K562 (cell line): ENCODE results near the gene TMEM174. TPM values are rescaled to one million over a fixed set of nuclear protein-coding genes. Genes with fewer than 3 reads are reported as not detected.

Source experiments
- ATAC-seq: fragments of 200-7000 bp; cut with Tn5 transposase; 3 replicates; pipeline ENCODE4 v1.9.1; 2020; ENCODE audit warnings: moderate library complexity
- BruUV-seq: library from RNA; stranded (reverse); fragments of 400-500 nt; replicated peaks from 2 replicates; lab custom pipeline; 2021; lab: Mats Ljungman, UMichigan
- CTCF ChIA-PET: fragments of 300-600 bp; formaldehyde crosslinking; extraction: SDS; loops from one replicate; lab custom pipeline; 2021; ENCODE audit warnings: low intra/inter-chr PET ratio; lab: Yijun Ruan, JAX
- POLR2A ChIA-PET: fragments of 300-600, 350-650 bp; sonication (Branson Sonifier 250); formaldehyde crosslinking; extraction: SDS; loops from one replicate; lab custom pipeline; 2021; ENCODE audit warnings: antibody characterized with exemption, inconsistent platforms; lab: Yijun Ruan, JAX
- DNase-seq, 4 experiments: peaks; one replicate each; pipeline versions ENCODE4 v3.0.0 to v3.0.0-alpha.2; 2011 to 2018; ENCODE audit warnings: low spot score in 3 of 4, mixed read lengths in 3 of 4; ENCODE audit errors: extremely low read depth in 1 of 4
- FAIRE-seq: peaks from 2 replicates; lab custom pipeline; 2011; peaks lifted over from hg19 to GRCh38; lab: Jason Lieb, UNC
- H2AFZ ChIP-seq: 2 replicates; pipeline ENCODE4 v1.6.0; 2011; ENCODE audit warnings: low read depth, low read length, control low read depth, inconsistent platforms
- H3K27ac ChIP-seq: fragments of 200-600 bp; 3 replicates; pipeline ENCODE4 v1.8.0; 2011; ENCODE audit warnings: low read depth, mild to moderate bottlenecking, control low read depth, inconsistent platforms, low read length, moderate library complexity, mixed read lengths; ENCODE audit errors: extremely low read depth
- H3K27me3 ChIP-seq, 2 experiments: fragments of 300-600 bp in 1 of 2; 2 replicates in 1 of 2; 3 replicates in 1 of 2; pipeline versions ENCODE4 v1.6.0 to v1.8.0; 2011; ENCODE audit warnings: inconsistent platforms in 2 of 2, low read length in 2 of 2, mild to moderate bottlenecking in 1 of 2, mixed read lengths in 1 of 2, moderate library complexity in 1 of 2; ENCODE audit not compliant: control insufficient read depth in 2 of 2, insufficient read depth in 2 of 2
- H3K36me3 ChIP-seq: fragments of 300-600 bp; 3 replicates; pipeline ENCODE4 v1.8.0; 2011; ENCODE audit warnings: mild to moderate bottlenecking, low read length, inconsistent platforms; ENCODE audit not compliant: control insufficient read depth, insufficient read depth
- H3K4me1 ChIP-seq, 2 experiments: fragments of 200-600 bp in 1 of 2; replicated peaks in 1 of 2; 2 replicates in 1 of 2; 3 replicates in 1 of 2; pipeline versions ENCODE4 v1.5.1 to v1.8.0; 2011; ENCODE audit warnings: inconsistent platforms in 2 of 2, low read length in 2 of 2, mild to moderate bottlenecking in 1 of 2, mixed read lengths in 1 of 2, moderate library complexity in 1 of 2; ENCODE audit not compliant: control insufficient read depth in 2 of 2, insufficient read depth in 2 of 2
- H3K4me2 ChIP-seq: 2 replicates; pipeline ENCODE4 v1.6.1; 2011; ENCODE audit warnings: low read length, control low read depth, inconsistent platforms, mixed read lengths; ENCODE audit not compliant: insufficient read depth
- H3K4me3 ChIP-seq: fragments of 200-600 bp; sonication (generic), shearing (Covaris generic); 2 replicates; pipeline ENCODE4 v1.5.1; 2016; ENCODE audit warnings: control low read depth, inconsistent platforms
- H3K79me2 ChIP-seq: fragments of 200-600 bp; 3 replicates; pipeline ENCODE4 v1.8.0; 2011; ENCODE audit warnings: low read length, inconsistent platforms; ENCODE audit not compliant: control insufficient read depth, insufficient read depth
- H3K9ac ChIP-seq, 2 experiments: 2 replicates each; pipeline versions ENCODE4 v1.6.0 to v1.6.1; 2011; ENCODE audit warnings: low read depth in 2 of 2, low read length in 2 of 2, control low read depth in 1 of 2, inconsistent platforms in 1 of 2, mild to moderate bottlenecking in 1 of 2, mixed read lengths in 1 of 2; ENCODE audit not compliant: insufficient read depth in 1 of 2
- H3K9me1 ChIP-seq: one replicate; pipeline ENCODE4 v1.6.0; 2011; ENCODE audit warnings: inconsistent platforms, mild to moderate bottlenecking, low read length, moderate library complexity; ENCODE audit not compliant: control insufficient read depth, insufficient read depth
- H3K9me3 ChIP-seq: replicated peaks from 2 replicates; pipeline ENCODE4 v1.5.1; 2011; ENCODE audit warnings: low read depth, low read length, inconsistent platforms; ENCODE audit not compliant: control insufficient read depth, insufficient read depth
- H4K20me1 ChIP-seq: replicated peaks from 2 replicates; pipeline ENCODE4 v1.6.1; 2011; ENCODE audit warnings: low read length, inconsistent platforms, mixed read lengths; ENCODE audit not compliant: control insufficient read depth, insufficient read depth
- CEBPG ChIP-seq, 3 experiments: fragments of 200-800 bp in 1 of 3; sonication (Bioruptor generic) in 1 of 3; sonication (generic) in 1 of 3; formaldehyde crosslinking in 1 of 3; IDR thresholded peaks in 2 of 3; conservative IDR thresholded peaks in 1 of 3; 2 replicates each; pipeline versions ENCODE4 v1.6.1 to v1.8.0; 2016 to 2022; ENCODE audit warnings: missing compliant biosample characterization in 2 of 3, missing genetic modification characterization in 2 of 3, mild to moderate bottlenecking in 1 of 3, missing genetic modification reagents in 1 of 3
- SMC3 ChIP-seq: conservative IDR thresholded peaks from 2 replicates; pipeline ENCODE4 v1.6.1; 2011; ENCODE audit warnings: low read depth, low read length, improper control_type of control experiment; ENCODE audit not compliant: insufficient read depth
- ZNF121 ChIP-seq: sonication (generic); formaldehyde crosslinking; conservative IDR thresholded peaks from 2 replicates; pipeline ENCODE4 v1.8.0; 2022; ENCODE audit warnings: missing genetic modification reagents
- ZNF778 ChIP-seq: fragments of 450-650 bp; formaldehyde crosslinking; IDR thresholded peaks from 2 replicates; pipeline ENCODE4 v1.4.0; 2020; ENCODE audit warnings: mild to moderate bottlenecking, moderate library complexity
- WGBS: fragments of 100-300 bp; shearing (Covaris generic); methylation state at CpG from one replicate; pipeline ENCODE4 v1.1.6; 2016; ENCODE audit warnings: low coverage, mixed read lengths; ENCODE audit not compliant: insufficient coverage; ENCODE audit errors: missing lambda C conversion rate; 5-methylcytosine and 5-hydroxymethylcytosine counted together
- in situ Hi-C: fragments of 300-500 bp; cut with MboI; formaldehyde crosslinking; loops from 4 replicates; pipeline ENCODE4 v1.15.0; 2018; ENCODE audit warnings: inconsistent platforms, mixed read lengths
- intact Hi-C: fragments of 100-400 bp; cut with micrococcal nuclease; formaldehyde crosslinking; loops from 2 replicates; pipeline ENCODE4 v1.14.2; 2022
- polyA plus RNA-seq, 8 experiments: library from polyadenylated mRNA; depleted of rRNA in 4 of 8; stranded (reverse) in 5 of 8; unstranded in 3 of 8; fragments of >200 nt; fragmentation: Nextera tagmentation in 2 of 8; fragmentation: Illumina TruSeq in 1 of 8; extraction: Ambion mirVana in 2 of 8; extraction: Trizol in 1 of 8; gene quantifications; 2 replicates each; pipeline versions ENCODE4 v1.2.1 to v1.2.3, GENCODE V29; 2011 to 2014; ENCODE audit warnings: inconsistent platforms in 1 of 8, missing spikeins in 1 of 8
- total RNA-seq, 7 experiments: library from RNA; depleted of rRNA in 6 of 7; stranded (reverse); fragments of >200 nt in 6 of 7; fragmentation: Illumina TruSeq in 2 of 7; extraction: Trizol in 2 of 7; gene quantifications; 2 replicates each; pipeline versions ENCODE4 v1.2.1 to v1.2.3, GENCODE V29; 2011 to 2021; ENCODE audit warnings: low replicate concordance in 1 of 7
- TF ChIP-seq, protein P1 (sequence below), 2 experiments: fragments of 450-650 bp; formaldehyde crosslinking in 1 of 2; IDR thresholded peaks; 2 replicates each; pipeline versions ENCODE4 v1.4.0 to v1.6.1; 2014 to 2020; ENCODE audit warnings: mild to moderate bottlenecking in 2 of 2, borderline replicate concordance in 1 of 2, low read depth in 1 of 2
- TF ChIP-seq, protein P2 (sequence below): fragments of 450-650 bp; formaldehyde crosslinking; IDR thresholded peaks from 2 replicates; pipeline ENCODE4 v1.4.0; 2020; ENCODE audit warnings: mild to moderate bottlenecking, mixed read lengths

The TMEM174 gene
- total and polyA plus RNA-seq, 9 of the 15 experiments (the other 6 are each of a cell fraction or from before 2014, with no cell fraction given): not detected

DNA sequence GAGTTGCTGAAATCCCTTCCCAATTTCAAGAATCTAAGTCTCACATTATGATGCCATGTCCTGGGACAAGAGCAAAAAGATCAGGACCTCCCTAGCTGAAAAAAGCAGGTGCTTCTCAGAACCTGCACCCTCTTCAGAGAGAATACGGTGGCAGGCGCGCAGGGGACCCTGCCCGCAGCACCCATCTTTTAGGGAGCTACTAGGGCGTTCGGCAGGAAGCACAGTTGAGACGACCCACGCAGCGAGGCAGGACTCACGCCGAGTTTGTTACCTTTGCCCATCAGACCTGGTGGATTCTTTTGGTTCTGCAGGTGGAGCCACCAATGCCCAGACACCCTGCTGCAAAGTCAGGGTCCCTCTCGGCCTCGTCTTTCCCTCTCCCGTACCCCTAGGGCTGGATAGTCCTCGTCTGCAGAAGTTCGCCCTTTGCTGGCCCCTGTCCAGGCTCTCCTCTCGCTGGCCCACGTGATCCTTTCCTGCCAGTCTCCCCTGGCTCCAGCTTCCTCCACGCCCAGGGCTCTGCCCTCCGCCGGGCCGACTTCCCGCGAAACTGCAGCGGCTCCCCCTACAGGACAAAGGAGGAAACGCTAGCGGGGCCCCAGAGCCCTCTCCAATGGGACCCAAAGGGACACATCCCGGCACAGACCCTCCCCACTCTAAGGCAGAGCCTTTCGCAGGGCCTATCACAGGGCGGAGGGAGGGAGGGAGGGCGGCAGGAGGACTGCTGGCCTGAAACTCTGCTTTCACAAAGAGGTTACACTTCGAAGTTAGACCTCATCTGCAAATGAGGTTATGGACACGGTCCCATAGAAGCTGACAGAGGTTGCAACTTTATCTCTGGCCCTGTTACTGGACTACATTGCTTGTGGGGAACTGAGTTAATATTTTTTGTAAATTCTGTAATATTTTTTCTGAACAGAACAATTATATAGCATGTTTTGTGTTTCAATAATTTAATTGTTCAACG is 28.8 kb downstream of the TMEM174 start:
- 21% methylated on average over 30 of the region's 34 CpGs for WGBS
- BruUV-seq: no TSS peak
- POLR2A ChIA-PET: interaction anchor here (0.6 kb wide), 1 partner anchor 39 kb away, joined by 3 read pairs; no protein-coding TSS in a partner anchor
- FAIRE-seq (peak; percentile 23), ATAC-seq (peak; percentile 99), DNase-seq (peak; percentile 62 to 84 (median 82))
- Histone ChIP-seq H3K27ac (no peak overlapping the region), H3K79me2 (no peaks in the 10 kb centered on the region), H3K27me3 (peaks cover 20 to 42% of the 10 kb centered on the region in 2 experiments; a peak in 3 of 5 replicates), H3K9me1 (no peaks in the 10 kb centered on the region), H2AFZ (0 out of 2 replicates have a peak overlapping the region, but pooled peaks have one; percentile 49), H3K9me3 (no peaks in the 10 kb centered on the region), H3K4me2 (peak overlapping the region; percentile 10; the same call in 1 of the 2 replicates), H3K4me3 (no peak overlapping the region), H3K9ac (peak overlapping the region in 1 of 2 experiments; percentile 76; a peak in 2 of 4 replicates), H3K36me3 (no peaks in the 10 kb centered on the region), H3K4me1 (peaks cover 0 to 6% of the 10 kb centered on the region in 2 experiments; a peak in 3 of 5 replicates), H4K20me1 (no peaks in the 10 kb centered on the region)
- in situ Hi-C loops (loop anchor here (5.0 kb wide), 1 partner anchor 285 kb away; no protein-coding TSS in a partner anchor), intact Hi-C loops (loop anchor here (2.0 to 5.0 kb wide), 3 partner anchors 65 to 281 kb away; no protein-coding TSS in a partner anchor)
- CTCF ChIA-PET: interaction anchor here (0.5 to 2.4 kb wide), 3 partner anchors 119 to 297 kb away, joined by 3 to 7 read pairs (median 3); no protein-coding TSS in a partner anchor
- peak; percentile 62 for TF ChIP-seq SMC3
- TF ChIP-seq ZNF778: no peak
- TF ChIP-seq, protein P1, sequence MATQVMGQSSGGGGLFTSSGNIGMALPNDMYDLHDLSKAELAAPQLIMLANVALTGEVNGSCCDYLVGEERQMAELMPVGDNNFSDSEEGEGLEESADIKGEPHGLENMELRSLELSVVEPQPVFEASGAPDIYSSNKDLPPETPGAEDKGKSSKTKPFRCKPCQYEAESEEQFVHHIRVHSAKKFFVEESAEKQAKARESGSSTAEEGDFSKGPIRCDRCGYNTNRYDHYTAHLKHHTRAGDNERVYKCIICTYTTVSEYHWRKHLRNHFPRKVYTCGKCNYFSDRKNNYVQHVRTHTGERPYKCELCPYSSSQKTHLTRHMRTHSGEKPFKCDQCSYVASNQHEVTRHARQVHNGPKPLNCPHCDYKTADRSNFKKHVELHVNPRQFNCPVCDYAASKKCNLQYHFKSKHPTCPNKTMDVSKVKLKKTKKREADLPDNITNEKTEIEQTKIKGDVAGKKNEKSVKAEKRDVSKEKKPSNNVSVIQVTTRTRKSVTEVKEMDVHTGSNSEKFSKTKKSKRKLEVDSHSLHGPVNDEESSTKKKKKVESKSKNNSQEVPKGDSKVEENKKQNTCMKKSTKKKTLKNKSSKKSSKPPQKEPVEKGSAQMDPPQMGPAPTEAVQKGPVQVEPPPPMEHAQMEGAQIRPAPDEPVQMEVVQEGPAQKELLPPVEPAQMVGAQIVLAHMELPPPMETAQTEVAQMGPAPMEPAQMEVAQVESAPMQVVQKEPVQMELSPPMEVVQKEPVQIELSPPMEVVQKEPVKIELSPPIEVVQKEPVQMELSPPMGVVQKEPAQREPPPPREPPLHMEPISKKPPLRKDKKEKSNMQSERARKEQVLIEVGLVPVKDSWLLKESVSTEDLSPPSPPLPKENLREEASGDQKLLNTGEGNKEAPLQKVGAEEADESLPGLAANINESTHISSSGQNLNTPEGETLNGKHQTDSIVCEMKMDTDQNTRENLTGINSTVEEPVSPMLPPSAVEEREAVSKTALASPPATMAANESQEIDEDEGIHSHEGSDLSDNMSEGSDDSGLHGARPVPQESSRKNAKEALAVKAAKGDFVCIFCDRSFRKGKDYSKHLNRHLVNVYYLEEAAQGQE (IDR thresholded peaks at IDR 0.05; ENCODE audit: borderline replicate concordance): peak; percentile 62
- TF ChIP-seq, protein P1 (CRISPR knock-in tag; IDR thresholded peaks at IDR 0.05; ENCODE audit: low read depth): no peak
- TF ChIP-seq ZNF121: no peak
- no peak for TF ChIP-seq CEBPG (CRISPR knock-in tag; IDR thresholded peaks at IDR 0.05)
- TF ChIP-seq CEBPG (tag; conservative IDR thresholded peaks at IDR 0.05 in 1 of 2, IDR thresholded peaks at IDR 0.05 in 1 of 2): no peak
- TF ChIP-seq, protein P2, sequence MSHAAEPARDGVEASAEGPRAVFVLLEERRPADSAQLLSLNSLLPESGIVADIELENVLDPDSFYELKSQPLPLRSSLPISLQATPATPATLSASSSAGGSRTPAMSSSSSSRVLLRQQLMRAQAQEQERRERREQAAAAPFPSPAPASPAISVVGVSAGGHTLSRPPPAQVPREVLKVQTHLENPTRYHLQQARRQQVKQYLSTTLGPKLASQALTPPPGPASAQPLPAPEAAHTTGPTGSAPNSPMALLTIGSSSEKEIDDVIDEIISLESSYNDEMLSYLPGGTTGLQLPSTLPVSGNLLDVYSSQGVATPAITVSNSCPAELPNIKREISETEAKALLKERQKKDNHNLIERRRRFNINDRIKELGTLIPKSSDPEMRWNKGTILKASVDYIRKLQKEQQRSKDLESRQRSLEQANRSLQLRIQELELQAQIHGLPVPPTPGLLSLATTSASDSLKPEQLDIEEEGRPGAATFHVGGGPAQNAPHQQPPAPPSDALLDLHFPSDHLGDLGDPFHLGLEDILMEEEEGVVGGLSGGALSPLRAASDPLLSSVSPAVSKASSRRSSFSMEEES (CRISPR knock-in tag): peak; percentile 23; the same call in 1 of the 2 replicates
